DMS79 (cell line): ENCODE data around the gene GPN1.
"Not testable (repeated sequence)": the region's sequence is repeated elsewhere in the genome, so short reads cannot be mapped to it uniquely, and the experiment has no call there.

Experiments used
- DNase-seq: peaks from one replicate; lab custom pipeline; 2025; lab: John Stamatoyannopoulos, UW

GPN1 gene

DNA sequence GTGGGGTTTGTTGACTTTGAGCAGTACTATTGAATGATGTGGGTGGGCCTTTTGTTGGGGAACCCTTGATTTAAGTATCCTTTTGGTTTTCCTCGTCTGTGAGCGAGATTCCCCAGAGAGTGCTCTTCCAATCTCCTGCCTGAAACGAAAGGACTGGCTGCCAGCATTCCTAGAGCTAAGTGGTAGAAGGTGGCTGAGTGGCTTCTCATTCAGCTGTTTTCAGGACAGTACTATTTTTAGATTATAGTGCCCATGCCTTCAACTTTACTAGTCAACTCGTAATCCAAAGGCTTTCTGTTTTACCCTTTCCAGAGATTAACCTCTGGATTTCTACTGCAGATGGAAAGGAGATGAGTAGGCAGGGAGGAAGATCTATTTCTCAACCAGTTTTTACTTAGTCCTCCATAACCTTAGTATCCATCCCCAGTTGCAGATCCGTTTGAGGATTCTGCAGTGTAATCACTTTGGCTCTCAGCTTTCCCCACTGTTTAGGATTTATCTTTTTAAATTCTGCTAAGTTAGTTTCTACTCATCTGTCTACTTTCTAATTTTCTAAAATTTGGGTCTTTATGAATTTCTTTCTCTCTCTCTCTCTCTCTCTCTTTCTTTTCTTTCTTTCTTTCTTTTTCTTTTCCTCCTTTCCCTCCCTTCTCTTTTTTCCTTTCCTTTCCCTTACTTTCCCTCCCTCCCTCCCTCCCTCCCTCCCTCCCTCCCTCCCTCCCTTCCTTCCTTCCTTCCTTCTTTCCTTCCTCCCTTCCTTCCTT lies 44.1 kb downstream of the GPN1 start:
- no peak for DNase-seq

DNA sequence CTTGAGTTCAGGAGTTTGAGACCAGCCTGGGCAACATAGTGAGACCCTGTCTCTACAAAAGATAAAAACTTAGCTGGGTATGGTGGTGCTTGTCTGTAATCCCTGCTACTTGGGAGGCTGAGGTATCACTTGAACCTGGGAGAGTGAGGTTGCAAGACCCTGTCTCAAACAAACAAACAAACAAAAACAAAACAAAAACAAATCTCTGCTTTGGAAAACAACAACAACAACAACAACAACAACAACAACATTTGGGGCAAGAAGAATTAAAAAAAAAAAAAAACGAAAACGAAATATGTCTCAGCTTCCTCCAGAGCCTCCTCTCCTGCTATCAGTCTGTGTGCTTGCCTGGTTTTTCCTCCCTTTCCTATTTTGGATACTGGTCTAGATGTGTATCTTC lies 51.7 kb downstream of the GPN1 start:
- DNase-seq: no peak

DNA sequence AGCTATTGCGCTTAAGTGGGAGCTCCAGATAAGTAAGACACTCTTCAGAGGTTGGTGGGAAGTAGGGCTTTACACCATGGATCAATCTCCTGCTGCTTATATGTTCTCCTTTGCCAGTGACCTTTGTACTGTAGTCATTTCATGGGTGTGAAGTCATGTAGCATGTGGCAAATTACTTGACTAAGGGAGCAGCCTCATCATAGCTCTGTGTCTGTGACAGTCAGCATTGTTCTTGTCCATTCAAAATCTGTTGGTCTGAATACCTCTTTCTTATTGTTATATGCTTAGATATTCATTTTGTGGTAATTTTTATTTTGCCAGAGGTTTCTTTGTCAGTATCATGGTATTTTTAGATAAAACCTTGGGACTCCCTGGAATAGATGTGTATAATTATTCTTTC lies 53.0 kb downstream of the GPN1 start:
- no peak for DNase-seq

DNA sequence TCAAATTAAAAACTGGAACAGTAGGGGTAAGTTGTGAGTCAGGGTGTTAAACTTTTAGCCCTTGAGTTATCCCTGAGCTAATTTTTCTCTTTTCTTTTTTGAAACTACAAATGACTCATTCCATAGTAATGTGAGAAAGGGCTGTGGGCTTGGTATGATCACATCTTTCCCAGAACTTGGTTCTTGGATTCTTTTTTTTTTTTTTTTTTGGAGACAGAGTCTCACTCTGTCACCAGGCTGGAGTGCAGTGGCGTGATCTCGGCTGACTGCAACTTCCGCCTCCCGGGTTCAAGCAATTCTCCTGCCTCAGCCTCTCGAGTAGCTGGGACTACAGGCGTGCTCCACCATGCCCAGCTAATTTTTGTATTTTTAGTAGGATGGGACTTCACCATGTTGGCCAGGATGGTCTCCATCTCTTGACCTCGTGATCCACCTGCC lies 53.5 kb downstream of the GPN1 start:
- DNase-seq: not testable (repeated sequence)

DNA sequence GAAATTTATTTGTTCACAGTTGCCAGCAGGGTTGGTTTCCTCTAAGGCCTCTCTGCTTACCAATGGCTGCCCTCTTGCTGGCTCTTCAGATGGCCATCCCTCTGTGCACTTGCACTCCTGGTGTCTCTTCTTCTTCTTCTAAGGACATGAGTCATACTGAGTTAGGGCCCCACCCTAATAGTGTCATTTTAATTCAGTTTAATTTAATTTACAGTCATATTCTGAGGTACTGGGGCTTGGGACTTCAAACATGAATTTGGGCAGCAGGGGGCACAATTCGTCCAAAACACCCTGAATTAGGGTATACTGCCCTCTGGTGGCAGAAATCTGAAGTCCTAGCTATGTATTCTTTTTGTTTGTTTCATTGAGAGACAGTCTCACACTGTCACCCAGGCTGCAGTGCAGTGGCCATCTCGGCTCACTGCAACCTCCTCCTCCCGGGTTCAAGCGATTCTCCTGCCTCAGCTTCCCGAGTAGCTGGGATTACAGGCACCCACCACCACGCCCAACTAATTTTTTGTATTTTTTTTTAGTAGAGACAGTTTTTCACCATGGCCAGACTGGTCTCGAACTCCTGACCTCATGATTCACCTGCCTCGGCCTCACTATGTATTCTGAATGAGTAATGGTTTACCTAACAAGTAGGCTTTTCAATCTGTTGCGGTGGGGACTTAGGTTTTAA lies 54.7 kb downstream of the GPN1 start:
- peak; percentile 45 for DNase-seq

DNA sequence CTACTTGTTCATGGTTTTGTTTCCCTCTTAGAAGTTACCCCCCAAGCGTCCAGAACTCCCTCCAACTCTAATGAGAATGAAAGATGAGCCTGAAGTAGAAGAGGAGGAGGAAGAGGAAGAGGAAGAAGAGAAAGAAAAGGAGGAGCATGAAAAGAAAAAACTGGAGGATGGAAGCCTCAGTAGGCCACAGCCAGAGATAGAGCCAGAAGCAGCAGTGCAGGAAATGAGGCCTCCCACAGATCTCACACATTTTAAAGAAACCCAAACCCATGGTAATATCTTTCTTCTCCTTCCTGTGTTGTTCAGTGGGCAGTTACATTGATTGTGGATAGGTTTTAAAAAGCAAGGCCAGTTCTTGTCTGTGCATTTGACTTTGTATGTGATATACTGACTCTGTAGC lies 56.2 kb downstream of the GPN1 start:
- DNase-seq: not testable (repeated sequence)

DNA sequence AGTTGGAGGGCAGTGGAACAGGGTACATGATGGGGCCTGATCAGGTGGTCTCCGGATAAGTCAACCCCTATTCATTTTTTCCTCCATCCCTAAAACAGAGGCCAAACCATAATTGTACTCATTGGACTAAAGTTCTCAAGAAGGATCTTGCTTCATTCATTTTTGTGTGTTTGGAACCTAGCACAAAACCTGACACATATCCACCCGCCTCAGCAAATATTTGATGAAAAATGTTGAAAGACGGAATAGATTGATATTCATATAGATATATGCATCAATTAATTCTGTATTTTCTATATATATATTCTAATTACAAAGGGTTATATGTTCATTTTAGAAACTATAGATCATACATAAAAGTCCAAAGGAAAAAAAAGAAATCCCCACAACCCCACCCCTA lies 56.7 kb downstream of the GPN1 start:
- DNase-seq: no peak

DNA sequence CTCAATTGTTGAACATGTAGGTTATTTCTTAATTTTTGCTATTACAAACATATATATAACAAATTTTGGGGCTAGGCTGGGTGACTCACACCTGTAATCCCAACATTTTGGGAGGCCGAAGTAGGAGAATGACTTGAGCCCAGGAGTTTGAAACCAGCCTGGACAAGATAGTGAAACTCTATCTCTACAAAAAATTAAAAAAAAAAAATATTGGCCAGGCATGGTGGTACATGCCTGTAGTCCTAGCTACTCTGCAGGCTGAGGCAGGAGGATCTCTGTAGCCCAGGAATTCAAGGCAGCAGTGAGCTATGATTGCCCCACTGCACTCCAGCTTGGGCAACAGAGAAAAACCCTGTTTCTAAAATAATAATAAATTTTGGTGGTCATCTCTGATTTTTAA lies 58.4 kb downstream of the GPN1 start:
- no peak for DNase-seq

DNA sequence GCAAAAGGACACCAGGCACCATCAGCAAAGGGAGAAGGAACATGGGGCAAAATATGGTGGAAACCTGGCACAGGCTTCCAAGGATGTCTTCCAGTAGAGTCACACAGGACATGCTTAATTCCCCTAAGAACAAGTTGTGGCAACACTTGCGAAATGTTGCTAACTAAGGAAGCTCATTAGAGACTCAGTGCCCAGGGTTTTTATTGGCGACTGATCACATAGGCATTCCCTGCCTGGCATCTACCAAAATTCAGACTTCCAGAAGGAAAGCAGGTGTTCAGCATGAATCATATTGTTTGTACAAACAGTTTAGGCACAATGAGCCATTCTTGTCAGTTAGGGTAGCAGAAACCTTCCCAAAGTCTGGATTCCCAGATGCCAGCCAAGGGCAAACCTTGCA lies 60.6 kb downstream of the GPN1 start:
- no peak for DNase-seq

DNA sequence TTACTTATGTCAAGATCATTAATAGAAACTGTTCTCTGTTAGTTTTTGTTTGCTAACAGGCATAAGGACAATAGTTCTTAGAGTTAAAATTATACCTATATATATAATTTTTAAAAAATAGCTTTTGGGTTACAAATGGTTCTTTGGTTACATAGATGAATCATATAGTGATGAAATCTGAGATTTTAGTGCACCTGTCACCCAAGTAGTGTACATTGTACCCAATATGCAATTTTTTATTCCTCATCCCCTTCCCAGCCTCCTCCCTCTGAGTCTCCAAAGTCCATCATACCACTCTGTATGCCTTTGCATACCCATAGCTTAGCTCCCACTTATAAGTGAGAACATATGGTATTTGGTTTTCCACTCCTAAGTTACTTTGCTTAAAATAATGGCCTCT lies 61.2 kb downstream of the GPN1 start:
- DNase-seq: no peak

DNA sequence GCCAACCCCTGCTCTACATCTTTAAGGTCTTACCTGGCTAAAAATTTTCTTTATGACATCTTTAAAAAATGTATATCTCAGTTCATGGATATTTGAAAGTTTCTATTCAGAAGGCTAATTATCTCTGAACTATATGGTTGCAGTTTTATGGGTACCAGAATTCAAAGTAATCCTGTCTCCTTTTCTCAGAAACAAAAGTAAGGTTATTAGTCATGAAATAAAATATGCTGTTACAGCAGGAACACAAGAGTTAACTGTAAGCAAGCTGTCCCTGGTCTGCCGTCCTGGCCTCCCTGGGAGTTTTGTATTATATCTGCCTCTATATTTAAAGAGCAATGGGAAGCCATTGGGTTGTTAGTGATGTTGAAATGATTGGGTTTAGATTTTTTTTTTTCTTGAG lies 68.8 kb downstream of the GPN1 start:
- DNase-seq: no peak
